Activated CD8-positive, alpha-beta memory T cell treated with anti-CD3 and anti-CD28 coated beads, Interleukin-2, amount 10 ng/mL, durations not matched to agents 7 days and 5 days (primary cell): ENCODE measurements around the gene GPR39. TPM values are rescaled to one million over a fixed set of nuclear protein-coding genes. Genes with fewer than 3 reads are reported as not detected.

Source experiments
- ATAC-seq: fragments of 150-1000 bp; cut with Tn5 transposase; one replicate; pipeline ENCODE4 v1.10.0; 2021; ENCODE audit warnings: moderate library complexity
- CTCF ChIA-PET: fragments of 350-600 bp; sonication (Branson Sonifier 250); formaldehyde crosslinking; loops from one replicate; lab custom pipeline; 2021; ENCODE audit warnings: antibody characterized with exemption; lab: Charles Lee
- DNase-seq: peaks from one replicate; pipeline ENCODE4 v3.0.0-alpha.2; 2020
- H3K27ac Mint-ChIP-seq: one replicate; pipeline ENCODE4 v1.8.0; 2021; ENCODE audit warnings: mild to moderate bottlenecking, mixed read lengths
- H3K27me3 Mint-ChIP-seq: one replicate; pipeline ENCODE4 v1.8.0; 2021; ENCODE audit warnings: mixed read lengths
- H3K36me3 Mint-ChIP-seq: one replicate; pipeline ENCODE4 v1.8.0; 2021; ENCODE audit warnings: mild to moderate bottlenecking, mixed read lengths
- H3K4me1 Mint-ChIP-seq: one replicate; pipeline ENCODE4 v1.8.0; 2021; ENCODE audit warnings: mixed read lengths
- H3K4me3 Mint-ChIP-seq: one replicate; pipeline ENCODE4 v1.8.0; 2021; ENCODE audit warnings: mild to moderate bottlenecking, moderate library complexity, mixed read lengths
- H3K9me3 Mint-ChIP-seq: one replicate; pipeline ENCODE4 v1.8.0; 2022; ENCODE audit warnings: low read depth, mixed read lengths
- total RNA-seq, 2 experiments: library from RNA; stranded (reverse); gene quantifications; one replicate each; pipeline ENCODE4 v1.2.3, GENCODE V29; 2021

GPR39 gene
- total RNA-seq, 2 experiments from 2014 or later = not detected

GRCh38 chr2:132646540-132647108 is 230.0 kb downstream of the GPR39 start:
- no peak overlapping the region for H3K27ac Mint-ChIP-seq
- CTCF ChIA-PET = no interaction called here
- no peak for DNase-seq
- no peaks in the 10 kb centered on the region for H3K9me3 Mint-ChIP-seq
- H3K4me1 Mint-ChIP-seq = no peaks in the 10 kb centered on the region
- H3K27me3 Mint-ChIP-seq = no peaks in the 10 kb centered on the region
- H3K36me3 Mint-ChIP-seq = no peaks in the 10 kb centered on the region
- no peak for ATAC-seq
- H3K4me3 Mint-ChIP-seq = no peak overlapping the region

GRCh38 chr2:132651115-132652045 is 234.8 kb downstream of the GPR39 start:
- ATAC-seq (no peak), DNase-seq (no peak)
- H3K4me3 Mint-ChIP-seq = no peak overlapping the region
- no peaks in the 10 kb centered on the region for H3K9me3 Mint-ChIP-seq
- CTCF ChIA-PET = interaction anchor here (0.9 kb wide), 1 partner anchor 30 kb away, joined by 4 read pairs; no protein-coding TSS in a partner anchor
- no peaks in the 10 kb centered on the region for H3K36me3 Mint-ChIP-seq
- no peaks in the 10 kb centered on the region for H3K4me1 Mint-ChIP-seq
- H3K27ac Mint-ChIP-seq = no peak overlapping the region
- H3K27me3 Mint-ChIP-seq = no peaks in the 10 kb centered on the region

GRCh38 chr2:132652474-132652873 is 235.9 kb downstream of the GPR39 start:
- no peak for ATAC-seq

GRCh38 chr2:132654335-132654734 is 237.7 kb downstream of the GPR39 start:
- H3K4me3 Mint-ChIP-seq = no peak overlapping the region
- no peak overlapping the region for H3K27ac Mint-ChIP-seq
- no peaks in the 10 kb centered on the region for H3K27me3 Mint-ChIP-seq
- DNase-seq (no peak), ATAC-seq (no peak)
- no peaks in the 10 kb centered on the region for H3K36me3 Mint-ChIP-seq
- H3K4me1 Mint-ChIP-seq = no peaks in the 10 kb centered on the region
- no peaks in the 10 kb centered on the region for H3K9me3 Mint-ChIP-seq
- CTCF ChIA-PET = no interaction called here

More at GRCh38 chr2:132652474-132652873, 235.9 kb downstream of the GPR39 start:
- H3K27ac Mint-ChIP-seq = no peak overlapping the region
- DNase-seq = no peak
- no peaks in the 10 kb centered on the region for H3K4me1 Mint-ChIP-seq
- CTCF ChIA-PET = no interaction called here
- no peaks in the 10 kb centered on the region for H3K27me3 Mint-ChIP-seq
- no peak overlapping the region for H3K4me3 Mint-ChIP-seq
- no peaks in the 10 kb centered on the region for H3K36me3 Mint-ChIP-seq
- no peaks in the 10 kb centered on the region for H3K9me3 Mint-ChIP-seq

- CTCF ChIA-PET = no interaction called here
- Mint-ChIP-seq H3K27me3 (no peaks in the 10 kb centered on the region), H3K4me1 (no peaks in the 10 kb centered on the region), H3K4me3 (no peak overlapping the region), H3K27ac (no peak overlapping the region), H3K36me3 (no peaks in the 10 kb centered on the region), H3K9me3 (no peaks in the 10 kb centered on the region)
- no peak for DNase-seq
- ATAC-seq = no peak
Observed at GRCh38 chr2:132654968-132655367, 238.4 kb downstream of the GPR39 start.

GRCh38 chr2:132656266-132656975 is 239.8 kb downstream of the GPR39 start:
- no peaks in the 10 kb centered on the region for H3K36me3 Mint-ChIP-seq
- CTCF ChIA-PET = no interaction called here
- H3K4me3 Mint-ChIP-seq = no peak overlapping the region
- DNase-seq = no peak
- no peak for ATAC-seq
- H3K4me1 Mint-ChIP-seq = no peaks in the 10 kb centered on the region
- no peak overlapping the region for H3K27ac Mint-ChIP-seq
- no peaks in the 10 kb centered on the region for H3K9me3 Mint-ChIP-seq
- H3K27me3 Mint-ChIP-seq = no peaks in the 10 kb centered on the region

GRCh38 chr2:132659331-132659730 is 242.7 kb downstream of the GPR39 start:
- ATAC-seq = no peak
- H3K27ac Mint-ChIP-seq = no peak overlapping the region
- no peak overlapping the region for H3K4me3 Mint-ChIP-seq
- no peaks in the 10 kb centered on the region for H3K36me3 Mint-ChIP-seq
- H3K4me1 Mint-ChIP-seq = no peaks in the 10 kb centered on the region
- H3K27me3 Mint-ChIP-seq = no peaks in the 10 kb centered on the region
- CTCF ChIA-PET = no interaction called here
- DNase-seq = no peak
- H3K9me3 Mint-ChIP-seq = no peaks in the 10 kb centered on the region

- Mint-ChIP-seq H3K4me1 (no peaks in the 10 kb centered on the region), H3K27me3 (peaks cover 4% of the 10 kb centered on the region), H3K36me3 (no peaks in the 10 kb centered on the region), H3K4me3 (no peak overlapping the region), H3K27ac (no peak overlapping the region), H3K9me3 (no peaks in the 10 kb centered on the region)
- ATAC-seq (no peak), DNase-seq (no peak)
- CTCF ChIA-PET = no interaction called here
Observed at GRCh38 chr2:132662732-132663131, 246.1 kb downstream of the GPR39 start.

GRCh38 chr2:132664096-132664495 is 247.5 kb downstream of the GPR39 start:
- DNase-seq = no peak
- CTCF ChIA-PET = no interaction called here

GRCh38 chr2:132665401-132666140 is 249.0 kb downstream of the GPR39 start:
- no peaks in the 10 kb centered on the region for H3K4me1 Mint-ChIP-seq
- no peaks in the 10 kb centered on the region for H3K9me3 Mint-ChIP-seq
- peaks cover 20% of the 10 kb centered on the region for H3K27me3 Mint-ChIP-seq
- H3K27ac Mint-ChIP-seq = no peak overlapping the region
- H3K4me3 Mint-ChIP-seq = no peak overlapping the region
- ATAC-seq (no peak), DNase-seq (no peak)
- no peaks in the 10 kb centered on the region for H3K36me3 Mint-ChIP-seq
- CTCF ChIA-PET = no interaction called here

More at GRCh38 chr2:132664096-132664495, 247.5 kb downstream of the GPR39 start:
- Mint-ChIP-seq H3K4me3 (no peak overlapping the region), H3K27me3 (peaks cover 16% of the 10 kb centered on the region), H3K27ac (no peak overlapping the region), H3K36me3 (no peaks in the 10 kb centered on the region), H3K4me1 (no peaks in the 10 kb centered on the region), H3K9me3 (no peaks in the 10 kb centered on the region)
- ATAC-seq = no peak

GRCh38 chr2:132667706-132668105 is 251.1 kb downstream of the GPR39 start:
- no peak for DNase-seq
- no peak overlapping the region for H3K4me3 Mint-ChIP-seq
- peaks cover 2% of the 10 kb centered on the region for H3K36me3 Mint-ChIP-seq
- H3K27ac Mint-ChIP-seq = no peak overlapping the region
- H3K9me3 Mint-ChIP-seq = no peaks in the 10 kb centered on the region
- no peak for ATAC-seq
- H3K4me1 Mint-ChIP-seq = no peaks in the 10 kb centered on the region
- peaks cover 30% of the 10 kb centered on the region for H3K27me3 Mint-ChIP-seq
- CTCF ChIA-PET = no interaction called here

GRCh38 chr2:132668189-132668823 is 251.7 kb downstream of the GPR39 start:
- Mint-ChIP-seq H3K27me3 (peaks cover 32% of the 10 kb centered on the region), H3K27ac (no peak overlapping the region), H3K36me3 (peaks cover 2% of the 10 kb centered on the region), H3K4me3 (no peak overlapping the region), H3K4me1 (no peaks in the 10 kb centered on the region), H3K9me3 (no peaks in the 10 kb centered on the region)
- ATAC-seq (no peak), DNase-seq (no peak)
- CTCF ChIA-PET = no interaction called here
